K562 (cell line): ENCODE results near the gene DPEP1. TPM values are rescaled to one million over a fixed set of nuclear protein-coding genes. Genes with fewer than 3 reads are reported as not detected.

Source experiments
- ATAC-seq: fragments of 200-7000 bp; cut with Tn5 transposase; 3 replicates; pipeline ENCODE4 v1.9.1; 2020; ENCODE audit warnings: moderate library complexity
- BruUV-seq: library from RNA; stranded (reverse); fragments of 400-500 nt; replicated peaks from 2 replicates; lab custom pipeline; 2021; lab: Mats Ljungman, UMichigan
- CTCF ChIA-PET: fragments of 300-600 bp; formaldehyde crosslinking; extraction: SDS; loops from one replicate; lab custom pipeline; 2021; ENCODE audit warnings: low intra/inter-chr PET ratio; lab: Yijun Ruan, JAX
- POLR2A ChIA-PET: fragments of 300-600, 350-650 bp; sonication (Branson Sonifier 250); formaldehyde crosslinking; extraction: SDS; loops from one replicate; lab custom pipeline; 2021; ENCODE audit warnings: antibody characterized with exemption, inconsistent platforms; lab: Yijun Ruan, JAX
- DNase-seq, 4 experiments: peaks; one replicate each; pipeline versions ENCODE4 v3.0.0 to v3.0.0-alpha.2; 2011 to 2018; ENCODE audit warnings: low spot score in 3 of 4, mixed read lengths in 3 of 4; ENCODE audit errors: extremely low read depth in 1 of 4
- FAIRE-seq: peaks from 2 replicates; lab custom pipeline; 2011; peaks lifted over from hg19 to GRCh38; lab: Jason Lieb, UNC
- H2AFZ ChIP-seq: 2 replicates; pipeline ENCODE4 v1.6.0; 2011; ENCODE audit warnings: low read depth, low read length, control low read depth, inconsistent platforms
- H3K27ac ChIP-seq: fragments of 200-600 bp; 3 replicates; pipeline ENCODE4 v1.8.0; 2011; ENCODE audit warnings: low read depth, mild to moderate bottlenecking, control low read depth, inconsistent platforms, low read length, moderate library complexity, mixed read lengths; ENCODE audit errors: extremely low read depth
- H3K27me3 ChIP-seq, 2 experiments: fragments of 300-600 bp in 1 of 2; 2 replicates in 1 of 2; 3 replicates in 1 of 2; pipeline versions ENCODE4 v1.6.0 to v1.8.0; 2011; ENCODE audit warnings: inconsistent platforms in 2 of 2, low read length in 2 of 2, mild to moderate bottlenecking in 1 of 2, mixed read lengths in 1 of 2, moderate library complexity in 1 of 2; ENCODE audit not compliant: control insufficient read depth in 2 of 2, insufficient read depth in 2 of 2
- H3K36me3 ChIP-seq: fragments of 300-600 bp; 3 replicates; pipeline ENCODE4 v1.8.0; 2011; ENCODE audit warnings: mild to moderate bottlenecking, low read length, inconsistent platforms; ENCODE audit not compliant: control insufficient read depth, insufficient read depth
- H3K4me1 ChIP-seq, 2 experiments: fragments of 200-600 bp in 1 of 2; replicated peaks in 1 of 2; 2 replicates in 1 of 2; 3 replicates in 1 of 2; pipeline versions ENCODE4 v1.5.1 to v1.8.0; 2011; ENCODE audit warnings: inconsistent platforms in 2 of 2, low read length in 2 of 2, mild to moderate bottlenecking in 1 of 2, mixed read lengths in 1 of 2, moderate library complexity in 1 of 2; ENCODE audit not compliant: control insufficient read depth in 2 of 2, insufficient read depth in 2 of 2
- H3K4me2 ChIP-seq: 2 replicates; pipeline ENCODE4 v1.6.1; 2011; ENCODE audit warnings: low read length, control low read depth, inconsistent platforms, mixed read lengths; ENCODE audit not compliant: insufficient read depth
- H3K4me3 ChIP-seq: fragments of 200-600 bp; sonication (generic), shearing (Covaris generic); 2 replicates; pipeline ENCODE4 v1.5.1; 2016; ENCODE audit warnings: control low read depth, inconsistent platforms
- H3K79me2 ChIP-seq: fragments of 200-600 bp; 3 replicates; pipeline ENCODE4 v1.8.0; 2011; ENCODE audit warnings: low read length, inconsistent platforms; ENCODE audit not compliant: control insufficient read depth, insufficient read depth
- H3K9ac ChIP-seq, 2 experiments: 2 replicates each; pipeline versions ENCODE4 v1.6.0 to v1.6.1; 2011; ENCODE audit warnings: low read depth in 2 of 2, low read length in 2 of 2, control low read depth in 1 of 2, inconsistent platforms in 1 of 2, mild to moderate bottlenecking in 1 of 2, mixed read lengths in 1 of 2; ENCODE audit not compliant: insufficient read depth in 1 of 2
- H3K9me1 ChIP-seq: one replicate; pipeline ENCODE4 v1.6.0; 2011; ENCODE audit warnings: inconsistent platforms, mild to moderate bottlenecking, low read length, moderate library complexity; ENCODE audit not compliant: control insufficient read depth, insufficient read depth
- H3K9me3 ChIP-seq: replicated peaks from 2 replicates; pipeline ENCODE4 v1.5.1; 2011; ENCODE audit warnings: low read depth, low read length, inconsistent platforms; ENCODE audit not compliant: control insufficient read depth, insufficient read depth
- H4K20me1 ChIP-seq: replicated peaks from 2 replicates; pipeline ENCODE4 v1.6.1; 2011; ENCODE audit warnings: low read length, inconsistent platforms, mixed read lengths; ENCODE audit not compliant: control insufficient read depth, insufficient read depth
- CBX1 ChIP-seq: sonication (generic); IDR thresholded peaks from 2 replicates; pipeline ENCODE4 v1.6.1; 2016; ENCODE audit warnings: antibody characterized with exemption, low read depth, mild to moderate bottlenecking
- FUS ChIP-seq: fragments of 200-400 bp; formaldehyde crosslinking; optimal IDR thresholded peaks from 2 replicates; pipeline ENCODE3; 2017; ENCODE audit warnings: low read depth, low read length
- GTF2B ChIP-seq: IDR thresholded peaks from 2 replicates; pipeline ENCODE4 v1.6.1; 2011; ENCODE audit not compliant: insufficient read length; ENCODE audit errors: extremely low read depth
- HDAC6 ChIP-seq: IDR thresholded peaks from 2 replicates; pipeline ENCODE4 v1.6.1; 2012; ENCODE audit warnings: low read depth, mild to moderate bottlenecking, control low read depth, inconsistent platforms, low read length, moderate library complexity
- HMGXB4 ChIP-seq: sonication (generic); formaldehyde crosslinking; IDR thresholded peaks from 2 replicates; pipeline ENCODE4 v1.8.1; 2023; ENCODE audit warnings: mild to moderate bottlenecking, missing genetic modification reagents
- HNRNPLL ChIP-seq: fragments of 200-400 bp; formaldehyde crosslinking; IDR thresholded peaks from 2 replicates; pipeline ENCODE4 v1.6.1; 2017; ENCODE audit warnings: low read length, low read depth, mild to moderate bottlenecking; ENCODE audit not compliant: poor library complexity, severe bottlenecking
- MEF2A ChIP-seq: IDR thresholded peaks from 2 replicates; pipeline ENCODE4 v1.6.1; 2011; ENCODE audit warnings: low read depth, mild to moderate bottlenecking, low read length, moderate library complexity; ENCODE audit not compliant: control insufficient read depth
- MLX ChIP-seq, 2 experiments: fragments of 450-650 bp in 1 of 2; sonication (generic) in 1 of 2; formaldehyde crosslinking; conservative IDR thresholded peaks; 2 replicates each; pipeline versions ENCODE4 v1.4.0 to v1.8.1; 2020 to 2022; ENCODE audit warnings: mild to moderate bottlenecking in 1 of 2, missing genetic modification reagents in 1 of 2
- NEUROD1 ChIP-seq: fragments of 150-350 bp; IDR thresholded peaks from 2 replicates; pipeline ENCODE4 v1.6.1; 2014; ENCODE audit warnings: borderline replicate concordance, low read length, low read depth; ENCODE audit not compliant: partially characterized antibody
- ZBTB9 ChIP-seq: fragments of 450-650 bp; formaldehyde crosslinking; IDR thresholded peaks from 2 replicates; pipeline ENCODE4 v1.4.0; 2020; ENCODE audit warnings: mild to moderate bottlenecking, moderate library complexity
- ZNF551 ChIP-seq: fragments of 250-450 bp; sonication (Bioruptor Pico); IDR thresholded peaks from 2 replicates; pipeline ENCODE4 v1.5.0; 2021; ENCODE audit warnings: mild to moderate bottlenecking, moderate library complexity
- WGBS: fragments of 100-300 bp; shearing (Covaris generic); methylation state at CpG from one replicate; pipeline ENCODE4 v1.1.6; 2016; ENCODE audit warnings: low coverage, mixed read lengths; ENCODE audit not compliant: insufficient coverage; ENCODE audit errors: missing lambda C conversion rate; 5-methylcytosine and 5-hydroxymethylcytosine counted together
- in situ Hi-C: fragments of 300-500 bp; cut with MboI; formaldehyde crosslinking; loops from 4 replicates; pipeline ENCODE4 v1.15.0; 2018; ENCODE audit warnings: inconsistent platforms, mixed read lengths
- intact Hi-C: fragments of 100-400 bp; cut with micrococcal nuclease; formaldehyde crosslinking; loops from 2 replicates; pipeline ENCODE4 v1.14.2; 2022
- polyA plus RNA-seq, 8 experiments: library from polyadenylated mRNA; depleted of rRNA in 4 of 8; stranded (reverse) in 5 of 8; unstranded in 3 of 8; fragments of >200 nt; fragmentation: Nextera tagmentation in 2 of 8; fragmentation: Illumina TruSeq in 1 of 8; extraction: Ambion mirVana in 2 of 8; extraction: Trizol in 1 of 8; gene quantifications; 2 replicates each; pipeline versions ENCODE4 v1.2.1 to v1.2.3, GENCODE V29; 2011 to 2014; ENCODE audit warnings: inconsistent platforms in 1 of 8, missing spikeins in 1 of 8
- total RNA-seq, 7 experiments: library from RNA; depleted of rRNA in 6 of 7; stranded (reverse); fragments of >200 nt in 6 of 7; fragmentation: Illumina TruSeq in 2 of 7; extraction: Trizol in 2 of 7; gene quantifications; 2 replicates each; pipeline versions ENCODE4 v1.2.1 to v1.2.3, GENCODE V29; 2011 to 2021; ENCODE audit warnings: low replicate concordance in 1 of 7
- TF ChIP-seq, protein P1 (sequence below): fragments of 450-650 bp; IDR thresholded peaks from 2 replicates; pipeline ENCODE4 v1.6.1; 2018; ENCODE audit warnings: mild to moderate bottlenecking, low read depth; ENCODE audit not compliant: partially characterized antibody
- TF ChIP-seq, protein P2 (sequence below): fragments of 250-450 bp; sonication (Bioruptor Pico); IDR thresholded peaks from 2 replicates; pipeline ENCODE4 v1.4.0; 2020

DPEP1 gene
- total and polyA plus RNA-seq, 9 of the 15 experiments (the other 6 are each of a cell fraction or from before 2014, with no cell fraction given): 0.14 to 0.31 (median 0.20) TPM; not detected in 6

GRCh38 chr16:89574681-89575246, 38.7 kb upstream of the DPEP1 start:
- H3K79me2 ChIP-seq: peaks cover 29% of the 10 kb centered on the region
- H3K27me3 ChIP-seq: no peaks in the 10 kb centered on the region
- ChIA-PET POLR2A (interaction anchor here (0.5 to 1.7 kb wide), 3 partner anchors 8 to 10 kb away, joined by 3 to 15 read pairs (median 7); no protein-coding TSS in a partner anchor), CTCF (interaction anchor here (1.4 to 1.6 kb wide), 2 partner anchors 67 to 93 kb away, joined by 4 to 8 read pairs; no protein-coding TSS in a partner anchor)
- peak; percentile 95 for ATAC-seq
- peak overlapping the region; percentile 71 to 98 for H3K9ac ChIP-seq
- peaks cover 27% of the 10 kb centered on the region for H3K36me3 ChIP-seq
- H2AFZ ChIP-seq: peak overlapping the region; percentile 86
- FAIRE-seq: peak; percentile 80
- H3K9me1 ChIP-seq: peaks cover 4% of the 10 kb centered on the region
- H3K4me2 ChIP-seq: peak overlapping the region; percentile 69
- peak overlapping the region; percentile 72 for H3K27ac ChIP-seq
- H4K20me1 ChIP-seq: no peaks in the 10 kb centered on the region
- peak; percentile 86 to 93 (median 87) for DNase-seq
- in situ Hi-C loops: no loop called here
- H3K4me1 ChIP-seq: peaks cover 5 to 65% of the 10 kb centered on the region in 2 experiments
- H3K9me3 ChIP-seq: peaks cover 7% of the 10 kb centered on the region
- H3K4me3 ChIP-seq: peak overlapping the region; percentile 57
- no TSS peak for BruUV-seq
- WGBS: 2% methylated on average over 30 of the region's 55 CpGs
- intact Hi-C loops: loop anchor here (2.0 to 10.0 kb wide), 2 partner anchors 70 to 92 kb away; no protein-coding TSS in a partner anchor
- TF ChIP-seq NEUROD1 (no peak), HDAC6 (no peak), MEF2A (no peak), HMGXB4 (CRISPR knock-in tag) (no peak), HNRNPLL (no peak), GTF2B (no peak), ZNF551 (CRISPR knock-in tag) (no peak), ZBTB9 (CRISPR knock-in tag) (no peak), CBX1 (peak; percentile 31; the same call in 1 of the 2 replicates), FUS (peak; percentile 39), MLX (CRISPR knock-in tag; conservative IDR thresholded peaks at IDR 0.05) (no peak)
- TF ChIP-seq, protein P1, sequence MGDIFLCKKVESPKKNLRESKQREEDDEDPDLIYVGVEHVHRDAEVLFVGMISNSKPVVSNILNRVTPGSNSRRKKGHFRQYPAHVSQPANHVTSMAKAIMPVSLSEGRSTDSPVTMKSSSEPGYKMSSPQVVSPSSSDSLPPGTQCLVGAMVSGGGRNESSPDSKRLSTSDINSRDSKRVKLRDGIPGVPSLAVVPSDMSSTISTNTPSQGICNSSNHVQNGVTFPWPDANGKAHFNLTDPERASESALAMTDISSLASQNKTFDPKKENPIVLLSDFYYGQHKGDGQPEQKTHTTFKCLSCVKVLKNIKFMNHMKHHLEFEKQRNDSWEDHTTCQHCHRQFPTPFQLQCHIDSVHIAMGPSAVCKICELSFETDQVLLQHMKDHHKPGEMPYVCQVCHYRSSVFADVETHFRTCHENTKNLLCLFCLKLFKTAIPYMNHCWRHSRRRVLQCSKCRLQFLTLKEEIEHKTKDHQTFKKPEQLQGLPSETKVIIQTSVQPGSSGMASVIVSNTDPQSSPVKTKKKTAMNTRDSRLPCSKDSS: no peak
- TF ChIP-seq, protein P2, sequence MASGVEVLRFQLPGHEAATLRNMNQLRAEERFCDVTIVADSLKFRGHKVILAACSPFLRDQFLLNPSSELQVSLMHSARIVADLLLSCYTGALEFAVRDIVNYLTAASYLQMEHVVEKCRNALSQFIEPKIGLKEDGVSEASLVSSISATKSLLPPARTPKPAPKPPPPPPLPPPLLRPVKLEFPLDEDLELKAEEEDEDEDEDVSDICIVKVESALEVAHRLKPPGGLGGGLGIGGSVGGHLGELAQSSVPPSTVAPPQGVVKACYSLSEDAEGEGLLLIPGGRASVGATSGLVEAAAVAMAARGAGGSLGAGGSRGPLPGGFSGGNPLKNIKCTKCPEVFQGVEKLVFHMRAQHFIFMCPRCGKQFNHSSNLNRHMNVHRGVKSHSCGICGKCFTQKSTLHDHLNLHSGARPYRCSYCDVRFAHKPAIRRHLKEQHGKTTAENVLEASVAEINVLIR (CRISPR knock-in tag): no peak
